ENCODE results near the gene CSF1.

The CSF1 gene

DNA sequence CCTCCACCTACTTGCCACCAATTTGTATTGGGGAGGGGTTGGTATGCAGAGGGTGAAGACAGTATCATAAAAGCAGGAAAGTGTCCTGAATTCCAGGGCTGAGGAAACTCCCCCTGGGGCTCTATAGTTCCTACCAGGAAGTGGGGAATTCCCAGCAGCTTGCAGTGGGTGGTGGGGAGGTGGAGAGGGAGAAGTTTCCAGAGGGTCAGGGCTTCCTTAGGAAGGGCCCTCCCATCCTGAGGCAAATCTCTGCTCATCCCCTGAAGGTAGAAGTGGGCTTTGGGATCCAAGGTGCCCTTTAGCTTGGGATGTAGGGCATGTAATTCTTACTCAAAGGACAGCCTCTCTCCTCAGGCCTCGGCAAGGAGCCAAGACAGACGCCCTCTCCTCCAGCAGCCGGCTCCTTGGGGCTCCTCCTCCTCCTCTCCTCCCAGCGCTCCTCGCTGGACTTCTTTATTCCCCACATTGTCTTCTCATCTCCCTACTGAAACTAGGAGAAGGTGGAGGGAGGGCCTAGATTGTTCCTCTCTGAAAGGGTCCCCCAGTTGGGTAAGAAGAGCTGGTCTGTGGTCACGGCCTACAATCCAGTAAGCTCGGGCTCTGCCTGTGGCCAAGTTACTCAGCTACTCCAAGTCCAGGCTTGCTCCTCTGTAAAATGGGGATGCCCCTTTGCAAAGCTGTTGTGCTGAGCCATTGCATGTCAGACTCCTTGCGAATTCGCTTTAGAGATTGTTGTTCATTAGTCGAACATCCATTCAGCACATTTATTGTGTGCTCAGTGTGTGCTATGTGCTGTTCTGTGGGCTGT, 17.9 kb upstream of the CSF1 start:
- Histone ChIP-seq H3K4me1 (ENCODE audit: insufficient read depth, poor library complexity, severe bottlenecking) (peaks cover 11% of the 10 kb centered on the region), H3K4me3 (ENCODE audit: severe bottlenecking) (no peak overlapping the region), H3K36me3 (ENCODE audit: low read depth) (no peaks in the 10 kb centered on the region), H3K27me3 (ENCODE audit: insufficient read depth, poor library complexity, severe bottlenecking) (no peaks in the 10 kb centered on the region), H3K27ac (ENCODE audit: poor library complexity, severe bottlenecking) (peak overlapping the region; percentile 26), H3K9me3 (ENCODE audit: severe bottlenecking) (no peaks in the 10 kb centered on the region)
- ATAC-seq (ENCODE audit: low read depth) = peak; percentile 84
- TF ChIP-seq, protein P1, sequence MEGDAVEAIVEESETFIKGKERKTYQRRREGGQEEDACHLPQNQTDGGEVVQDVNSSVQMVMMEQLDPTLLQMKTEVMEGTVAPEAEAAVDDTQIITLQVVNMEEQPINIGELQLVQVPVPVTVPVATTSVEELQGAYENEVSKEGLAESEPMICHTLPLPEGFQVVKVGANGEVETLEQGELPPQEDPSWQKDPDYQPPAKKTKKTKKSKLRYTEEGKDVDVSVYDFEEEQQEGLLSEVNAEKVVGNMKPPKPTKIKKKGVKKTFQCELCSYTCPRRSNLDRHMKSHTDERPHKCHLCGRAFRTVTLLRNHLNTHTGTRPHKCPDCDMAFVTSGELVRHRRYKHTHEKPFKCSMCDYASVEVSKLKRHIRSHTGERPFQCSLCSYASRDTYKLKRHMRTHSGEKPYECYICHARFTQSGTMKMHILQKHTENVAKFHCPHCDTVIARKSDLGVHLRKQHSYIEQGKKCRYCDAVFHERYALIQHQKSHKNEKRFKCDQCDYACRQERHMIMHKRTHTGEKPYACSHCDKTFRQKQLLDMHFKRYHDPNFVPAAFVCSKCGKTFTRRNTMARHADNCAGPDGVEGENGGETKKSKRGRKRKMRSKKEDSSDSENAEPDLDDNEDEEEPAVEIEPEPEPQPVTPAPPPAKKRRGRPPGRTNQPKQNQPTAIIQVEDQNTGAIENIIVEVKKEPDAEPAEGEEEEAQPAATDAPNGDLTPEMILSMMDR (IDR thresholded peaks at IDR 0.05; ENCODE audit: poor library complexity, severe bottlenecking) = no peak
- DNase-seq (ENCODE audit: low spot score) = no peak

DNA sequence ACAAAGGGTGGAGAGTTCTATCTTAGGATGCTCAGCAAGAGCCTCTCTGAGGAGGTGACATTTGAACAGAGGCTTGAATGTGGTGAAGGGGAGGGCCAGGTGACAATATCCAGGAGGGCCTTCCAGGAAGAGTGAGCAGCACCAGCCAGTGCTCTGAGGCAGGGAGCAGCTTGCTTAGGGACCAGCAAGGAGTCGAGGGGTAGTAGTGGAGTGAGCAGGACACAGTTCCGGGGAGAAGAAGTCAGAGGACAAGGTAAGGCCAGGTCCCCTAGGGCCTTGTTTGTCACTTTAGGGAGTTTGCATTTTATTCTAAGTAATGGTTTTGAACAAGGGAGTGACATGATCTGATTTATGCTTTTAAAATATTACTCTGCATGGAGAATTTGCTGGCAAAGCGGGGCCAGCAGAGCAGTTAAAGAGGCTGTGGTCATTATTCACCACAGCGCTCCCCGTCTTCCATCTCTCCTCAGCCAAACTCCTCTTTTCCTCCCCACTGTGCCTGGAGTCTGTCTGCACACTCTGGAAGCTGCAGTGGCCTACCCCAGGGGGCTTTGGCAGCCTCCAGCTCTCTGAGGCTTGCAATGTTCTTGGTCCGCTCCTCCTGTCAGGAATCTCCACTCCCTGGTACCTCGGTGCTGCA, 17.0 kb upstream of the CSF1 start:
- no peaks in the 10 kb centered on the region for H3K27me3 ChIP-seq (ENCODE audit: insufficient read depth, poor library complexity, severe bottlenecking)
- TF ChIP-seq, protein P1 (IDR thresholded peaks at IDR 0.05; ENCODE audit: poor library complexity, severe bottlenecking) = no peak
- peaks cover 11% of the 10 kb centered on the region for H3K4me1 ChIP-seq (ENCODE audit: insufficient read depth, poor library complexity, severe bottlenecking)
- H3K27ac ChIP-seq (ENCODE audit: poor library complexity, severe bottlenecking) = peak overlapping the region; percentile 26
- no peaks in the 10 kb centered on the region for H3K36me3 ChIP-seq (ENCODE audit: low read depth)
- no peak overlapping the region for H3K4me3 ChIP-seq (ENCODE audit: severe bottlenecking)
- no peak for DNase-seq (ENCODE audit: low spot score)
- no peak for ATAC-seq (ENCODE audit: low read depth)
- H3K9me3 ChIP-seq (ENCODE audit: severe bottlenecking) = no peaks in the 10 kb centered on the region

DNA sequence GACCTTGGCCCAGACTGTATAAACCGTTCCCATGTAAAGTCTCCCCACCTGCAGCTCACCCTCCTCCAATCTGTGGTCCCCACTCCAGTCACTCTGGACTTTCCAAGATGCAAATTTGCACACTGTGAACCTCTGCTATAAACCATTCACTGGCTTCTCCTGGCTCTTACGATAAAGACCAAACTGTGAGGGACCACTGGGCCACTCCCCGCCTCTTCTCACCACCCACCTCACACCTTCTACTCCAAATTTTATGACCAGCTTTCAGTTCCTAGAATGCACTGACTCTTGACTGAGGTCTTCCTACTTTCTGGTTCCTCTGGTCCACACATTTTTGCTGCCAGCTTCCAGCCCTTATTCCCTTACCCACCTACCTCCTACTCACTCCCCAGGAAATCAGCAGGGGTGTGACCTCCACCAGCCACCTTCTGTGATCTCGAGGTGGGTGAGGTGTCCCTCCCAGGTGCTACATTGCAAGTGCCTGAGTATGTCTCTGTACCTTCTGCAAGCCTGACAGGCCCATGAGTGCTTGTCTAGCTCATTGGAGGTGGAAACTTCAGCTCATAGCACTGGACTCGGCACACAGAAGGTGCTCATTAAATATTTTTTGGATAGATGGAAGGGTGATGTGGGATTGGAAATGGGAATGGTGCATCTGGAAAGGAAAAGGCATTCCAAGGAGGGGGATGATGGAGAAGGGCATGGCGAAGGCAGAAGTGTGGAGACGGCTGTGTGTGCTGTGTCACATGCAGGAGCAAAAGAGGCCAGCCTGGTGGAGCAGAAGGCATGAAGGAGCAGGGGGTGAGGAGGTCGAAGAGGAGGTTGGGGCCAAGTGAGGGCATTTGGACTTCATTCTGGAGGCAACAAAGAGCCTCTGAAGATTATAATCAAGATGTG, 15.6 kb upstream of the CSF1 start:
- ATAC-seq (ENCODE audit: low read depth) = no peak
- TF ChIP-seq, protein P1 (IDR thresholded peaks at IDR 0.05; ENCODE audit: poor library complexity, severe bottlenecking) = no peak
- DNase-seq (ENCODE audit: low spot score) = no peak
- no peak overlapping the region for H3K27ac ChIP-seq (ENCODE audit: poor library complexity, severe bottlenecking)
- no peak overlapping the region for H3K4me3 ChIP-seq (ENCODE audit: severe bottlenecking)
- H3K27me3 ChIP-seq (ENCODE audit: insufficient read depth, poor library complexity, severe bottlenecking) = no peaks in the 10 kb centered on the region
- no peaks in the 10 kb centered on the region for H3K36me3 ChIP-seq (ENCODE audit: low read depth)
- H3K9me3 ChIP-seq (ENCODE audit: severe bottlenecking) = no peaks in the 10 kb centered on the region
- H3K4me1 ChIP-seq (ENCODE audit: insufficient read depth, poor library complexity, severe bottlenecking) = peaks cover 11% of the 10 kb centered on the region

DNA sequence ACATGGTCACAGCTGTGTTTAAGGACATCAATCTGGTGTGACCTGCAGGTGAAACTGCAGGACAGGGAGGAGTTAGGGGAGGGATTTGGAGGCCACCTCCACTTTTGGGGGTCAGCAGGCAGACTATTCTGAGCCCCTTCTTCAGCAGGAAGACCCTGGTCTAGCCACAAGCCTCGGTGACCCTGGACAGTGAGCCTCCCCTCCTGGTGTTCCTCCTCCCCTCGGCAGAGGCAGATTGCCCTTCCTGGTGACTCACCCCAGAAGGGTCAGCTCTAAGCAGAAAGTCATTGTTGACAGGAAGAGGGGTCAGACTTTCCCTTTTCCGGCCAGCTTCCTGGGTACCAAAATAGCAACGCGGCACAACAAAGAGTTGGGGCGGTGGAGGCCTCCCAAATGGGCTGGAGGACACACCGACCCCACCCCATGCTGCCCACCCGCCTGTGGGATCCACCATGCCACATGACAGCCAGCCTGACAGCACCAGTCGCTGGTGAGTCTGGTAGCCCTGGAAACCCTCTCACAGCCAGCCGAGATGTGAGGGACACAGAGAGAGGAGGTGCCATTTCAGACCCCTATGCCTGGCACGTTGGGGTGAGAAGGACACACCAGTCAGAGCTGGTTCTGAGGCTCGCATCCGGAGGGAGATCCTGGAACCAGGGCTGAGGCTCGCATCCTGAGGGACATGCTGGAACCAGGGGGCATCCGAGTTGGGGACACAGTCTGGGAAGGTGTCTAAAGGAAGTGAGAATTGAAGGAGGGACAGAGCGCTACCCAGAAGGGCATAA, 14.7 kb upstream of the CSF1 start:
- TF ChIP-seq, protein P1 (IDR thresholded peaks at IDR 0.05; ENCODE audit: poor library complexity, severe bottlenecking) = no peak
- peaks cover 11% of the 10 kb centered on the region for H3K4me1 ChIP-seq (ENCODE audit: insufficient read depth, poor library complexity, severe bottlenecking)
- no peak for DNase-seq (ENCODE audit: low spot score)
- H3K27ac ChIP-seq (ENCODE audit: poor library complexity, severe bottlenecking) = no peak overlapping the region
- no peaks in the 10 kb centered on the region for H3K27me3 ChIP-seq (ENCODE audit: insufficient read depth, poor library complexity, severe bottlenecking)
- no peaks in the 10 kb centered on the region for H3K9me3 ChIP-seq (ENCODE audit: severe bottlenecking)
- ATAC-seq (ENCODE audit: low read depth) = peak; percentile 28; the same call in 2 of the 3 replicates
- H3K36me3 ChIP-seq (ENCODE audit: low read depth) = no peaks in the 10 kb centered on the region
- H3K4me3 ChIP-seq (ENCODE audit: severe bottlenecking) = no peak overlapping the region

All from RWPE2 (cell line).